ENCODE measurements around the gene PLAGL1. TPM values are rescaled to one million over a fixed set of nuclear protein-coding genes. Genes with fewer than 3 reads are reported as not detected.

Gene PLAGL1
- total and polyA plus RNA-seq, 2 of the 8 experiments (the other 6 are each of a cell fraction or from before 2014, with no cell fraction given) = 0.94 to 1.1 TPM

GRCh38 chr6:143965503-143966171, 42.4 kb downstream of the PLAGL1 start:
- peaks cover 82 to 100% (median 96%) of the 10 kb centered on the region in 4 experiments for H3K27me3 ChIP-seq (replicated peaks in 1 of 4; ENCODE audit: control insufficient read depth in 3 of 4, extremely low read depth in 1 of 4, insufficient read depth in 3 of 4, low read length in 3 of 4)

More at GRCh38 chr6:143965503-143966171, 42.4 kb downstream of the PLAGL1 start:
- Histone ChIP-seq H3K14ac (ENCODE audit: insufficient read length) (no peak overlapping the region), H3K18ac (ENCODE audit: extremely low read depth, low read length) (no peak overlapping the region), H3K4ac (replicated peaks; ENCODE audit: insufficient read length, low read depth, low read length) (no peak overlapping the region), H3K23me2 (ENCODE audit: low read depth, low read length) (no peaks in the 10 kb centered on the region), H4K20me1 (replicated peaks in 1 of 2; ENCODE audit: control insufficient read depth in 1 of 2, insufficient read depth in 2 of 2, low read length in 2 of 2) (peaks cover 7 to 8% of the 10 kb centered on the region in 2 experiments), H3K56ac (replicated peaks; ENCODE audit: insufficient read length, low read depth, low read length) (no peak overlapping the region), H2AFZ (ENCODE audit: low read length) (no peak overlapping the region), H3K79me1 (ENCODE audit: low read depth, low read length) (no peaks in the 10 kb centered on the region), H3K4me3 (ENCODE audit: extremely low read depth in 1 of 4, insufficient read depth in 2 of 4, low read depth in 3 of 4, low read length in 4 of 4) (no peak overlapping the region), H2BK20ac (ENCODE audit: low read length) (no peak overlapping the region), H2BK120ac (replicated peaks; ENCODE audit: low read depth, low read length) (no peak overlapping the region), H4K5ac (ENCODE audit: insufficient read length, low read depth, low read length) (no peak overlapping the region), H3K4me1 (replicated peaks in 1 of 4; ENCODE audit: control insufficient read depth in 3 of 4, insufficient read depth in 4 of 4, low read length in 3 of 4) (peaks cover 6 to 43% (median 31%) of the 10 kb centered on the region in 4 experiments; a peak in 6 of 7 replicates), H2AK5ac (ENCODE audit: low read depth, low read length) (no peak overlapping the region; the same call in 1 of the 2 replicates), H3K36me3 (ENCODE audit: control insufficient read depth in 2 of 4, insufficient read depth in 4 of 4, low read length in 3 of 4) (no peaks in the 10 kb centered on the region), H2BK15ac (ENCODE audit: low read length) (no peak overlapping the region), H3K27ac (ENCODE audit: low read depth, low read length) (no peak overlapping the region), H3K9ac (replicated peaks in 1 of 4; ENCODE audit: extremely low read depth in 1 of 4, low read depth in 3 of 4, low read length in 3 of 4) (no peak overlapping the region), H3K23ac (ENCODE audit: insufficient read length) (no peak overlapping the region), H3K4me2 (ENCODE audit: insufficient read depth in 1 of 2, low read depth in 2 of 2, low read length in 2 of 2) (peak overlapping the region; percentile 1 to 33; a peak in 1 of 4 replicates), H4K8ac (ENCODE audit: extremely low read depth, insufficient read depth, low read length) (no peak overlapping the region), H3K79me2 (ENCODE audit: control insufficient read depth in 1 of 2, insufficient read depth in 2 of 2, low read length in 2 of 2) (no peaks in the 10 kb centered on the region), H2BK12ac (ENCODE audit: low read depth, low read length) (peak overlapping the region; percentile 5; the same call in 1 of the 2 replicates), H3K9me3 (ENCODE audit: insufficient read depth in 2 of 2, low read depth in 1 of 2, low read length in 1 of 2) (no peaks in the 10 kb centered on the region), H4K91ac (replicated peaks; ENCODE audit: insufficient read length, low read length) (no peak overlapping the region), H2BK5ac (ENCODE audit: low read depth, low read length) (no peak overlapping the region)
- DNase-seq (ENCODE audit: low read depth in 1 of 2, low spot score in 2 of 2) (no peak), FAIRE-seq (no peak)
- 28% methylated on average over 6 of the region's 6 CpGs; no CpG with 5 or more reads in 1 of the 2 experiments for WGBS, 2 experiments (ENCODE audit: extremely low coverage in 1 of 2, insufficient coverage in 1 of 2, insufficient read length in 1 of 2, insufficient replicate concordance in 2 of 2, low coverage in 1 of 2, low lambda C conversion rate in 2 of 2, missing lambda C conversion rate in 1 of 2)
- CTCF ChIA-PET (ENCODE audit: partially characterized antibody) = interaction anchor here (0.7 to 18.3 kb wide), 6 partner anchors 8 to 71 kb away, joined by 3 to 591 read pairs (median 28); no protein-coding TSS in a partner anchor
- POLR2A ChIA-PET (ENCODE audit: partially characterized antibody) = no interaction called here
- TF ChIP-seq GABPA (IDR thresholded peaks at IDR 0.05; ENCODE audit: borderline replicate concordance, insufficient read depth, low read length) (no peak), EZH2 (IDR thresholded peaks at IDR 0.05; ENCODE audit: low read depth, low read length, severe bottlenecking) (peak; percentile 65), SUZ12 (IDR thresholded peaks at IDR 0.05; ENCODE audit: low read length) (peak; percentile 58; the same call in 1 of the 2 replicates), RNF2 (IDR thresholded peaks at IDR 0.05; ENCODE audit: borderline replicate concordance, low read depth, low read length, missing control alignments, poor library complexity, severe bottlenecking) (peak; percentile 56)
